ENCODE measurements around the gene HLTF. TPM values are rescaled to one million over a fixed set of nuclear protein-coding genes. Genes with fewer than 3 reads are reported as not detected.

Gene HLTF
- total and polyA plus RNA-seq, 2 of the 4 experiments (the other 2 are of a cell fraction) = 12.6 to 39.1 TPM

GRCh38 chr3:148991219-148992026 lies 94.9 kb downstream of the HLTF start, which contains the start of gene GYG1:
TSS of gene GYG1 (plus strand) at chr3:148991540. CDS start at chr3:148991641, 101 bp downstream.
- Histone ChIP-seq H2BK15ac (ENCODE audit: low read depth, low read length) (peak within 1 kb of the TSS; percentile 42; the same call in 2 of the 3 replicates), H3K14ac (replicated peaks; ENCODE audit: low read depth, low read length) (peak within 1 kb of the TSS; percentile 42), H3K23ac (ENCODE audit: low read depth, low read length) (peak within 1 kb of the TSS; percentile 93), H3K4me2 (ENCODE audit: low read depth, low read length) (peak within 1 kb of the TSS; percentile 96), H3K4me1 (ENCODE audit: control insufficient read depth, insufficient read depth, low read length) (peaks cover 15% of the 10 kb centered on the region), H3K4me3 (ENCODE audit: insufficient read depth, low read depth, low read length) (peak within 1 kb of the TSS; percentile 63), H3K79me1 (ENCODE audit: low read depth in 1 of 2, low read length in 2 of 2) (peaks cover 23 to 41% of the 10 kb centered on the region in 2 experiments), H3K27ac (ENCODE audit: insufficient read depth, low read length) (peak within 1 kb of the TSS; percentile 83), H4K8ac (ENCODE audit: low read depth in 2 of 2, low read length in 2 of 2) (peak within 1 kb of the TSS; percentile 64 to 69), H3K18ac (ENCODE audit: low read depth, low read length) (peak within 1 kb of the TSS; percentile 43; the same call in 1 of the 2 replicates), H2AFZ (replicated peaks; ENCODE audit: low read length, poor library complexity) (peak within 1 kb of the TSS; percentile 95), H3K27me3 (ENCODE audit: control insufficient read depth, insufficient read depth, low read length) (no peaks in the 10 kb centered on the region), H3K9ac (ENCODE audit: low read depth, low read length) (peak within 1 kb of the TSS; percentile 73), H3K9me3 (ENCODE audit: control insufficient read depth, insufficient read depth, low read length) (no peaks in the 10 kb centered on the region), H3K36me3 (ENCODE audit: control insufficient read depth, insufficient read depth, low read length) (peaks cover 9% of the 10 kb centered on the region), H4K5ac (ENCODE audit: low read depth, low read length) (peak within 1 kb of the TSS; percentile 67), H2BK20ac (ENCODE audit: low read depth, low read length) (peak within 1 kb of the TSS; percentile 39; the same call in 1 of the 2 replicates), H2BK5ac (ENCODE audit: low read depth, low read length, poor library complexity, severe bottlenecking) (peak within 1 kb of the TSS; percentile 47), H4K91ac (ENCODE audit: insufficient read depth, low read depth, low read length) (peak within 1 kb of the TSS; percentile 19; the same call in 1 of the 2 replicates), H2AK9ac (replicated peaks; ENCODE audit: low read depth, low read length, poor library complexity) (peak within 1 kb of the TSS; percentile 88), H2BK120ac (ENCODE audit: low read depth, low read length) (peak within 1 kb of the TSS; percentile 66), H2AK5ac (ENCODE audit: low read depth, low read length) (no peak within 1 kb of the TSS), H3K9me1 (ENCODE audit: insufficient read depth, low read length) (peaks cover 17% of the 10 kb centered on the region), H3K4ac (ENCODE audit: low read depth, low read length) (peak within 1 kb of the TSS; percentile 71), H3K56ac (ENCODE audit: extremely low read depth, insufficient read depth, low read length) (peak within 1 kb of the TSS; percentile 56; the same call in 1 of the 2 replicates), H4K20me1 (ENCODE audit: insufficient read depth, low read length) (0 out of 2 replicates have a peak, but pooled peaks cover 8% of the 10 kb centered on the region)
- in situ Hi-C loops (cut with MboI; ENCODE audit: low sequenced_read_pairs) = no loop called here
- dilution Hi-C loops (cut with HindIII; ENCODE audit: low sequenced_read_pairs, unreplicated experiment) = no loop called here
- 0% methylated on average over 57 of the region's 91 CpGs; no CpG with 5 or more reads in 1 of the 2 experiments for WGBS, 2 experiments (ENCODE audit: extremely low coverage in 2 of 2, insufficient read length in 1 of 2)
- intact Hi-C loops (cut with micrococcal nuclease) = loop anchor here (1.0 to 5.0 kb wide), 2 partner anchors 29 to 41 kb away; no protein-coding TSS in a partner anchor
- ATAC-seq (ENCODE audit: low read depth) (peak; percentile 91), DNase-seq (peak; percentile 80)
- ChIA-PET POLR2A (ENCODE audit: unreplicated experiment) (interaction anchor here (0.6 kb wide), 2 partner anchors 12 to 36 kb away, joined by 3 to 17 read pairs; no protein-coding TSS in a partner anchor), CTCF (no interaction called here)
- no TSS peak for BruUV-seq (replicated peaks)
- TF ChIP-seq NFE2L2 (IDR thresholded peaks at IDR 0.05; ENCODE audit: low read depth, low read length) (no peak), SMC3 (IDR thresholded peaks at IDR 0.05; ENCODE audit: low read depth, low read length) (no peak), MAZ (IDR thresholded peaks at IDR 0.05; ENCODE audit: borderline replicate concordance, low read depth, low read length) (no peak; the same call in 1 of the 2 replicates), RFX5 (IDR thresholded peaks at IDR 0.05; ENCODE audit: low read depth, low read length) (no peak), MXI1 (IDR thresholded peaks at IDR 0.05; ENCODE audit: borderline replicate concordance, low read depth, low read length) (peak; percentile 95), RAD21 (IDR thresholded peaks at IDR 0.05; ENCODE audit: low read length) (peak; percentile 18; the same call in 1 of the 2 replicates), CEBPB (IDR thresholded peaks at IDR 0.05; ENCODE audit: low read depth, low read length) (no peak), ELK1 (IDR thresholded peaks at IDR 0.05; ENCODE audit: borderline replicate concordance, low read depth, low read length) (no peak), BHLHE40 (IDR thresholded peaks at IDR 0.05; ENCODE audit: low read depth, low read length) (peak; percentile 80), FOS (IDR thresholded peaks at IDR 0.05; ENCODE audit: low read depth, low read length) (0 out of 2 replicates have a peak, but pooled peaks have one; percentile 39), RCOR1 (IDR thresholded peaks at IDR 0.05; ENCODE audit: insufficient replicate concordance, low read length) (no peak), CHD1 (IDR thresholded peaks at IDR 0.05; ENCODE audit: low read depth, low read length) (no peak; the same call in 1 of the 2 replicates), MAFK (IDR thresholded peaks at IDR 0.05; ENCODE audit: low read depth, low read length) (no peak), USF2 (IDR thresholded peaks at IDR 0.05; ENCODE audit: low read depth, low read length) (peak; percentile 95)

Data from IMR-90 (cell line).